Neural cell (in vitro differentiated cells): Measurements from ENCODE around the gene NOSTRIN.

Experiments
- CTCF ChIP-seq: fragments of 450-650 bp; IDR thresholded peaks from 2 replicates; pipeline ENCODE4 v1.5.1; 2014; ENCODE audit warnings: antibody characterized with exemption, mild to moderate bottlenecking, moderate library complexity; ENCODE audit not compliant: poor library complexity, severe bottlenecking
- EP300 ChIP-seq: fragments of 450-650 bp; conservative IDR thresholded peaks from 2 replicates; pipeline ENCODE4 v1.6.1; 2014; ENCODE audit warnings: antibody characterized with exemption, mild to moderate bottlenecking, moderate library complexity; ENCODE audit not compliant: poor library complexity, severe bottlenecking

- TF ChIP-seq CTCF (no peak), EP300 (peak; percentile 88)
Measured at GRCh38 chr2:168835969-168836368, 33.5 kb downstream of the NOSTRIN start.
